GM04504 (cell line): ENCODE data around the gene TMEM63C.

Experiments used
- DNase-seq: peaks from one replicate; pipeline ENCODE4 v3.0.0-alpha.2; 2012; ENCODE audit warnings: low read depth

Gene TMEM63C

GRCh38 chr14:77199590-77199989, 18.0 kb downstream of the TMEM63C start:
- no peak for DNase-seq

DNA sequence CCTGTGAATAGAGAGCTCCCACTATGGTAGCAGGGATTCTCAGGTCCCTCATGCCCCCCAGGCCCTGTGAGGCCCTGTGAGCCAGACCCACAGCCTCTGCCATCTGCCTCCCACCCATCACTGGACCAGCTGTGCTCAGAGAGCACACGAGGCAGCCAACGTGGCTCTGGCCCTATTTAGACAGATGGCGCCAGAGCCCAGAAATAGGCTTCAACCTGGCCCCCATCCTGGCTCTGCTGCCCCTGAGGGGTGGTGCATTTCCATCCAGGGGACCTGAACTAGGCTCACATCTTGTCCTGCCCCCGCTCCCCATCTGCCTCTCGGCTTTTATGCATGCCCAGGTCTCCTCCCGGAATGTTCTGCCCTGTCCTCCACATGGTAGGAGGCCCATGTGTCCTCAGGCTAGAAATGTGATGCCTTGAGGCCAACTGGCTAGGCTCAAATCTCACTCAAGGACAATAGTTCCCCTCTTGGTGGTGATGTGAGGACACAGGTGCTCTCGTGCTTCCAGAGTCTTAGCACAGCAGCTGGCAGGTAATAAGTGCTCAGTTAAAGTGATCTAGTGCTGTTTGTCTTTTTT, 18.9 kb downstream of the TMEM63C start:
- DNase-seq, result no peak

- no peak for DNase-seq
Measured at GRCh38 chr14:77201696-77202095, 20.1 kb downstream of the TMEM63C start.

- no peak for DNase-seq
Measured at GRCh38 chr14:77203611-77204458, 22.2 kb downstream of the TMEM63C start.

DNA sequence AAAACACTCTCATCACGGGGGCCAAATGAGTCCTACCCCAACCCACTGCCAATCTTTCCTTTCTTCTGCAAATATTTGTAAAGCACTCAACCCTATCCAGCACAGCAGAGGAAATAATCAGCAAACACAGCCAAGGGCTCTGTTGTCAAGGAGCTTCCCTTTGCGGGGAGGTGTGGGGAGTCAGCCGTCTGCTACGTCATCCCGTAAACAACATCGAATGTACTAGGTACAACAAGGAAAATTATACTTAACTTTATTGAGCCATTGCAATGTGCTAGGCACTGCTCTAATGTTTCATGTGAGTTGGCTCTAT, 22.8 kb downstream of the TMEM63C start:
- DNase-seq, result no peak

- no peak for DNase-seq
Measured at GRCh38 chr14:77204907-77205306, 23.3 kb downstream of the TMEM63C start.

DNA sequence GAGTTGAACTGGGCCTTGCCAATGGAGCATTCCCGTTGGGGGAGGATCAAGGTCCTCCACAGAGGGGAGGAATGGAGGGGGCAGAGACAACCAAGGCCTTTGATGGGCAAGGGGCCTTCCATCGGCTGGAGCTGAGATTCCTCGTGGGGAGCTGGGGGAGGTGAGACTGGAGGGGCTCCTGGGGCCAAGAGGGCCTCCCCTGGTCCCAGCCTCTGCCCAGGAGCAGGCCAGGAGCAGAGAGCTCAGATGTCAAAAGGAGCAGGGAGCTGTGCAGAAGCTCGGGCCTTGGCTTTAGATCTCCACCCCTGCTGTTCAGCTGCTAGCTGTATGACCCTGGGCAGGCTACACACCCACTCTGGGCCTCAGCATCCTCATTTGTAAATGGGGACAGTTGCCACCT, 24.0 kb downstream of the TMEM63C start:
- DNase-seq, result no peak

DNA sequence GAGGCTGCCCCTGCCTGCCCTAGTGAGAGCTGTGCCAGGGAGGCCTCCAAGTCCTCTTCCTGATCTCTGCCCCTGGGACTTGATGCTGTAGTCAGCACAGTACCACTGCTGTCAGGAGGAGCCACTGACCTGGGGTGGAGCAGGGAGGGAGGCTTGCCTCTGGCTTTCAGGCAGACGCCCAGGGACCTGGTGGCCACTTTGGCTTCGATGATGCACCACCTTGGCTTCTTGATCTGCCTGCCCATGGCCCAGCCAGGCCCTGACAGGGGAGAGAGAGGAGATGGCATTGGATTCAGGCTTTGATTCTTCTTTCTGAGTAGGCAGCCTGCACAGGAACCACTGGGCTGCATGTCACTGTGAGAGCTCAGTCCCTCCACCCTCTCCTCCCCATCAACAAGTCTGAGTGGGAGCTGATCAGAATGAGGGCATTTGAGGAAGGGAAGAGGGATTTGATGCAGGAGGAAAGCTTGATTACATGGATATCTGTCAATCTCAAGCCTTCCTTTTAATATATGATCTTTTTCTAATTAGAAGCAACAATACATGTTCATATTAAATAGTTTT, 24.7 kb downstream of the TMEM63C start:
- no peak for DNase-seq

DNA sequence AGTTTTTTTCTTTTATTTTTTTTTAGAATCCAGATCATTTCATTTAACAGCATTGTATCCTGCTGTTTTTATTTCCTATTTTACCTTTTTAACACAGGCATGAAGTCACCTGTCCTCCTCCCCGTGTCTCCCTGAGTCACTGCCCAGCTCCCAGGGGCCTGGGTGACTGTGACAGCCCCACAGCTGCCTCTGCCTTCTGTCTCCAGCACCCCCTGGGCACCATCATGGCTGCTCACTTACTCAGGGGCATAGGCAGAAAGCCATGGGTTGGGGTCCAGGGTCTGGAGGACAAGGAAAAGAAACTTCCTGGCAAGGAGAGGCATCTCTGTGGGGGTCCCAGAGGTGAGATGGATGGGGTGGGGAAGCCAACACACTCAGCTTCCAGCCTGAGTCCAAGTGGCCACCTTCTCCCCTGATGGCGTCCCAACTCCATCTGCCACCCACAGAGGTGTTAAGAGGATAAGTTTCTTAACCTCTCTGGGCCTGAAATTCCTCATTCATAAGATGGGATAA, 25.3 kb downstream of the TMEM63C start:
- DNase-seq, result no peak

GRCh38 chr14:77208291-77208978, 26.8 kb downstream of the TMEM63C start:
- DNase-seq, result peak; percentile 32

DNA sequence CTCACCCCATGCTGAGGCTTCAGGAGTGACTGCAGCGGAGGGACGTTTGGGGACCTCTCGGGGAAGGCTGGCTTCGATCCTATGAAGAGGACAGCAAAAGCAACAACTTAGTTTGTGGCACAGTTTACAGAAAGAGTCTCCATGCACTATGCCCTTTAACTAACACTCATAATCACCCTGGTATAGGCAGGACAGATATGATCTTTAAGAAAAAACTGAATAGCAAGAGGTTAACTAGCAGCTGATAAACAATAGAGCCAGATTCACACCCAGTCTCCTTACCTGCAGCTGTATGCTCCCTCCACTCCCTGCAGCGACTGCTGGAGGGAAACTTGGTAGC, 27.4 kb downstream of the TMEM63C start:
- DNase-seq, result no peak

DNA sequence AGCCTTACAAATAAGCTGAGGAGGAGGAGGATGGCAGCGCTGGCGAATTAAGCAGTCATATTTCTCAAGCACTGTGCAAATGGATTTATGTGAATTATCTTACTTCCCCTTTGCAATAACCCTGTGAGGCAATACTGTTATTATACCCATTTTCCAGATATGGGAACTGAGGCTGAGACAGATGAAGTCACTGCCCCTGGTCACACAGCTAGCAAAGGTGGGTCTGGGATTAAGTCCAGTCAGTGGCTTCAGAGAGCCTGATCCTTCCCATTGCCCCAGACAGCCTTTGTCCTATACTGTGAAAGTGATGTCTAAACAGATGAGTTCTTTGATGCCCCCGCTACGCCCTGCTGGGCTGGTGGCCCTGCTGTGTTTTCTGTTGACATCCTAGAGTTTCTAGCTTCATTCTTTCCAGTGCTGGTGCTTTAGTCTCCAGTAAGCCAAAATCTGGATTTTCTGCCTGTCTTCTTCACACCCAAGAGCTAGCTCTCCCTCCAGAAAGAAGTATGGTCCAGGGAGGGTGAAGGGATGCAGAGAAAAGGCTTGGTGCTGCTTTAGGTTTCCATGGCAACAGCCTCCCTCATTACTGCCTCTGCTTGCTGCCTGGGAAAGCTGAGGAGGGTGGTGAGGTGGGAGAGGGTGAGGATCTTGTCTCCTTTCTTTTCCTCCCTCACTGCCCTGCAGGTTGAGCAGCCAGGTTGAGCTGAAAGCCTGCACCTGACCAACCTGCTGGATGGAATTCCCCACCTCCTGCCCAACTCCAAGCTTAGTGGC, 30.7 kb downstream of the TMEM63C start:
- DNase-seq, result no peak

- no peak for DNase-seq
Measured at GRCh38 chr14:77212943-77213678, 31.5 kb downstream of the TMEM63C start.

- no peak for DNase-seq
Measured at GRCh38 chr14:77213679-77214016, 32.0 kb downstream of the TMEM63C start.

DNA sequence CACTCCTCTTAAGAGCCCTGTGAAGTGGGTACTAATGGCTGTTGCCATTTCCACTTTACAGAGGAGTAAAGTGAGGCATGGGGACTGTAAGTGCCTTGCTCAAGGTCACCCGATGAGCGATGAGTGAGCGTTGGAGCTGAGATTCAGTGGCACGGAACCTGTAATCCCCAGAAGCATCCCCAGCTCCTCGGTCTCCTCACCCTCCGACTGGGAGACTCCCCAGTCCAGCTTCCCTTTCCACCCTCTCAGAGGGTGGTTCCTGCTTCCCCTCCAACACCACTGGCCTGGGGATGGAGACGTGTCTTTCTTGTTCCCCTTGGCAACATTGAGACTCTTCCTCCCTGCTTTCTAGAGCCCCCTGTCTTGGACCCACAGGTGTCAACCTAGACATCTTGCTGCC, 32.6 kb downstream of the TMEM63C start:
- no peak for DNase-seq

DNA sequence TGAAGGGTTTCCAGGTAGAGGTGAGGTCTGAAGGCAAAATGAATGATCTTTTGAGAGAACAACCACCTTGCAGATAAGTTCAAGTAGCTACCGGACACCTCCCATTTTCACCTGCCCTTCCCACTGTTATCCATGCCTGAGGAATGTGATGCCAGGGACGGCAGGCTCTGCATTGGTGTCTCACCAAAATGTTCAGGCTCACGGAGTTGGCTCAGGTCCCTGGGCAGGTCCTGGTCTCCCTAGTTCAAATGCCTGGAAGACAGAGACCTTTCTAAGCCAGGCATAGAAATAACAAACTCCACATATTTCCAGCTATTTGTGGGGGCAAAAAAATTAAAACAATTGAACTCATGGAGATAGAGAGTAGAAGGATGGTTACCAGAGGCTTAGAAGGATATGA, 36.0 kb downstream of the TMEM63C start:
- DNase-seq, result no peak

DNA sequence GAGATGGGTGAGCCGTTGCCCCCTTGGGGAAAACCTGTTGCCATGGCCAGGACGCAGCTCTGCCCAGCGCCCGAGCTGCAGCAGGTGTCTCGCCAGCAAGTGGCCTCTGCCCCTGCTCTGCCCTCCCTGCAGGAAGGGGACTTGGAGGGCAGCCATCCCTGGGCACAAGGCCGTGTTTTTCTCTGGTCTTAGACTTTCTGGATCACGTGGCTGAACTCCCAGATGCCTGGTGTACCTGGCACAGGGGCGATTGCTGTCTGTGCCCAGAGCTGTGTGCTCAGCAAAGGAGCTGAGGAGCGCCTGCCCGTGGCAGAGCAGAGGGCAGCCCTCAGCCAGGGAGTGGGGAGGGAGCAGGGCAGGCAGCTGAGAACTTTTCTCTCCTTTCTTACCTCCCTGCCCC, 38.0 kb downstream of the TMEM63C start:
- no peak for DNase-seq

GRCh38 chr14:77220246-77221017, 38.8 kb downstream of the TMEM63C start:
- DNase-seq, result no peak

- DNase-seq, result no peak
Measured at GRCh38 chr14:77221241-77221871, 39.8 kb downstream of the TMEM63C start.

- no peak for DNase-seq
Measured at GRCh38 chr14:77222546-77223225, 41.1 kb downstream of the TMEM63C start.
